Tibial nerve (tissue), 4 donors: ENCODE measurements around the gene SLC25A10. TPM values are rescaled to one million over a fixed set of nuclear protein-coding genes. Genes with fewer than 3 reads are reported as not detected.

Experiments
- DNase-seq, 2 donors: peaks; one replicate each; pipeline ENCODE4 v3.0.0-alpha.2; 2019; ENCODE audit warnings: low spot score in 2 of 2
- H3K27ac ChIP-seq, 4 donors: fragments of 200-600 bp; sonication (generic) in 3 of 4; one replicate each; pipeline ENCODE4 v1.5.1; 2017 to 2019; ENCODE audit warnings: mild to moderate bottlenecking in 1 of 4
- H3K27me3 ChIP-seq, 2 donors: fragments of 200-600 bp; sonication (generic) in 1 of 2; one replicate each; pipeline versions ENCODE4 v1.5.1 to v1.6.0; 2017 to 2019
- H3K36me3 ChIP-seq, 3 donors: fragments of 200-600 bp; sonication (generic); one replicate each; pipeline ENCODE4 v1.5.1; 2018 to 2019
- H3K4me1 ChIP-seq, 4 donors: fragments of 200-600 bp; sonication (generic) in 3 of 4; one replicate each; pipeline ENCODE4 v1.5.1; 2017 to 2019
- H3K4me3 ChIP-seq, 4 donors: fragments of 200-600 bp; sonication (generic) in 3 of 4; one replicate each; pipeline ENCODE4 v1.5.1; 2017 to 2019; ENCODE audit warnings: mild to moderate bottlenecking in 1 of 4, moderate library complexity in 1 of 4
- H3K9me3 ChIP-seq, 4 donors: fragments of 200-600 bp; sonication (generic) in 3 of 4; one replicate each; pipeline ENCODE4 v1.5.1; 2017 to 2019
- CTCF ChIP-seq, 5 experiments: fragments of 200-600 bp in 3 of 5; fragments of 450-650 bp in 2 of 5; sonication (generic) in 3 of 5; IDR thresholded peaks; one replicate each; pipeline ENCODE4 v1.5.1; 2016 to 2019; ENCODE audit warnings: antibody characterized with exemption in 5 of 5, mild to moderate bottlenecking in 3 of 5, moderate library complexity in 2 of 5
- EP300 ChIP-seq, 2 donors: sonication (generic); formaldehyde crosslinking; IDR thresholded peaks; one replicate each; pipeline ENCODE4 v1.6.1; 2017; ENCODE audit warnings: antibody characterized with exemption in 2 of 2, mild to moderate bottlenecking in 1 of 2
- POLR2A ChIP-seq, 2 donors: fragments of 450-650 bp; IDR thresholded peaks; one replicate each; pipeline ENCODE4 v1.6.1; 2017; ENCODE audit warnings: antibody characterized with exemption in 2 of 2, mild to moderate bottlenecking in 2 of 2, moderate library complexity in 2 of 2
- WGBS, 2 donors: methylation state at CpG; one replicate each; pipeline ENCODE4 v1.1.5; 2018; 5-methylcytosine and 5-hydroxymethylcytosine counted together
- total RNA-seq, 4 donors: library from RNA; depleted of rRNA; stranded (reverse); fragments of >200 nt; gene quantifications; one replicate each; pipeline ENCODE4 v1.1.0, GENCODE V29; 2016

SLC25A10 gene
- total RNA-seq, 4 donors from 2014 or later: 10.8 to 32.1 (median 22.6) TPM

GRCh38 chr17:81691608-81692007 lies 20.5 kb upstream of the SLC25A10 start:
- Histone ChIP-seq H3K9me3 (no peaks in the 10 kb centered on the region), H3K27me3 (no peaks in the 10 kb centered on the region), H3K4me1 (peaks cover 0 to under 1% (median 0%) of the 10 kb centered on the region in 4 donors), H3K27ac (no peak overlapping the region), H3K4me3 (no peak overlapping the region), H3K36me3 (peaks cover 10 to 100% (median 53%) of the 10 kb centered on the region in 3 donors)
- no peak for DNase-seq
- TF ChIP-seq CTCF (IDR thresholded peaks at IDR 0.05) (no peak), POLR2A (IDR thresholded peaks at IDR 0.05) (no peak), EP300 (IDR thresholded peaks at IDR 0.05) (no peak)
- 94 to 95% methylated on average over 20 of the region's 20 CpGs for WGBS, 2 donors

- no peak for TF ChIP-seq POLR2A (IDR thresholded peaks at IDR 0.05)
- Histone ChIP-seq H3K4me1 (no peaks in the 10 kb centered on the region), H3K27me3 (no peaks in the 10 kb centered on the region), H3K4me3 (no peak overlapping the region), H3K27ac (no peak overlapping the region), H3K9me3 (no peaks in the 10 kb centered on the region), H3K36me3 (peaks cover 10 to 100% (median 39%) of the 10 kb centered on the region in 3 donors)
- no peak for DNase-seq
- 86 to 93% methylated on average over 11 to 35 of the region's 35 CpGs for WGBS, 2 donors
Observed at GRCh38 chr17:81693509-81694210, 18.4 kb upstream of the SLC25A10 start.

- DNase-seq: no peak
- H3K27ac ChIP-seq: no peak overlapping the region
- no peak overlapping the region for H3K4me3 ChIP-seq
- H3K27me3 ChIP-seq: no peaks in the 10 kb centered on the region
- no peaks in the 10 kb centered on the region for H3K4me1 ChIP-seq
- TF ChIP-seq POLR2A (IDR thresholded peaks at IDR 0.05) (no peak), CTCF (IDR thresholded peaks at IDR 0.05) (no peak), EP300 (IDR thresholded peaks at IDR 0.05) (no peak)
- peaks cover 10 to 100% (median 33%) of the 10 kb centered on the region in 3 donors for H3K36me3 ChIP-seq
- H3K9me3 ChIP-seq: no peaks in the 10 kb centered on the region
- WGBS, 2 donors: 93% methylated on average over 18 to 19 of the region's 19 CpGs
Observed at GRCh38 chr17:81694810-81695209, 17.3 kb upstream of the SLC25A10 start.

GRCh38 chr17:81695211-81695610 lies 16.9 kb upstream of the SLC25A10 start:
- H3K9me3 ChIP-seq: no peaks in the 10 kb centered on the region
- H3K27ac ChIP-seq: no peak overlapping the region
- H3K4me3 ChIP-seq: no peak overlapping the region
- H3K36me3 ChIP-seq: peaks cover 10 to 99% (median 33%) of the 10 kb centered on the region in 3 donors
- no peaks in the 10 kb centered on the region for H3K27me3 ChIP-seq
- 60 to 85% methylated on average over 4 of the region's 6 CpGs for WGBS, 2 donors
- no peak for DNase-seq
- H3K4me1 ChIP-seq: no peaks in the 10 kb centered on the region
- no peak for TF ChIP-seq CTCF (IDR thresholded peaks at IDR 0.05)
- TF ChIP-seq POLR2A (IDR thresholded peaks at IDR 0.05): no peak
- TF ChIP-seq EP300 (IDR thresholded peaks at IDR 0.05): no peak

- WGBS, 2 donors: 88 to 90% methylated on average over 15 to 18 of the region's 22 CpGs
- Histone ChIP-seq H3K36me3 (peaks cover 10 to 99% (median 33%) of the 10 kb centered on the region in 3 donors), H3K27ac (no peak overlapping the region), H3K9me3 (no peaks in the 10 kb centered on the region), H3K27me3 (no peaks in the 10 kb centered on the region), H3K4me1 (peaks cover 0 to 5% (median 1%) of the 10 kb centered on the region in 4 donors), H3K4me3 (no peak overlapping the region)
- TF ChIP-seq CTCF (IDR thresholded peaks at IDR 0.05) (no peak), POLR2A (IDR thresholded peaks at IDR 0.05) (no peak), EP300 (IDR thresholded peaks at IDR 0.05) (no peak)
- DNase-seq: no peak
Observed at GRCh38 chr17:81695801-81696200, 16.3 kb upstream of the SLC25A10 start.
